ENCODE measurements around the gene PAM16.
A peak's percentile ranks its signal among the peaks of the same experiment; 100 is the strongest.
"Not testable (repeated sequence)": the region's sequence is repeated elsewhere in the genome, so short reads cannot be mapped to it uniquely, and the experiment has no call there.

The PAM16 gene

GRCh38 chr16:4350787-4351659, at the start of gene PAM16:
Gene PAM16, minus strand, starts transcription at chr16:4351321. Its CDS starts 87 bp downstream, at chr16:4351234.
- DNase-seq: peak; percentile 97

- no peak for DNase-seq
Measured at GRCh38 chr16:4399001-4399730, 48.0 kb upstream of the PAM16 start.

GRCh38 chr16:4395055-4395726, 44.1 kb upstream of the PAM16 start:
- DNase-seq: no peak

GRCh38 chr16:4393850-4394249, 42.7 kb upstream of the PAM16 start:
- not testable (repeated sequence) for DNase-seq

- no peak for DNase-seq
Measured at GRCh38 chr16:4393240-4393600, 42.1 kb upstream of the PAM16 start.

- no peak for DNase-seq
Measured at GRCh38 chr16:4392382-4393239, 41.5 kb upstream of the PAM16 start.

GRCh38 chr16:4391631-4392381, 40.7 kb upstream of the PAM16 start:
- DNase-seq: no peak

- DNase-seq: no peak
Measured at GRCh38 chr16:4390266-4391260, 39.4 kb upstream of the PAM16 start.

- DNase-seq: no peak
Measured at GRCh38 chr16:4389051-4389955, 38.2 kb upstream of the PAM16 start.

GRCh38 chr16:4388271-4389021, 37.3 kb upstream of the PAM16 start:
- DNase-seq: no peak

GRCh38 chr16:4387781-4388180, 36.7 kb upstream of the PAM16 start:
- no peak for DNase-seq

GRCh38 chr16:4386951-4387565, 35.9 kb upstream of the PAM16 start:
- DNase-seq: no peak

GRCh38 chr16:4386451-4386805, 35.3 kb upstream of the PAM16 start:
- DNase-seq: no peak

GRCh38 chr16:4385789-4386450, 34.8 kb upstream of the PAM16 start:
- DNase-seq: no peak

GRCh38 chr16:4385066-4385788, 34.1 kb upstream of the PAM16 start:
- DNase-seq: no peak

GRCh38 chr16:4384509-4384942, 33.4 kb upstream of the PAM16 start:
- no peak for DNase-seq
